Liver (tissue), 9 donors: ENCODE data around the gene LAMC3. TPM values are rescaled to one million over a fixed set of nuclear protein-coding genes. Genes with fewer than 3 reads are reported as not detected.

ENCODE experiments used
- DNase-seq: peaks from one replicate; pipeline ENCODE4 v3.0.0-alpha.2; 2017; ENCODE audit warnings: low spot score
- H3K27ac ChIP-seq, 2 donors: one replicate each; pipeline ENCODE4 v1.7.0; 2013; ENCODE audit warnings: inconsistent platforms in 2 of 2, low read length in 2 of 2, control low read depth in 1 of 2, low read depth in 1 of 2, mild to moderate bottlenecking in 1 of 2
- H3K27me3 ChIP-seq, 4 donors: one replicate each; pipeline versions ENCODE4 v1.6.1 to v1.7.0; 2013; ENCODE audit warnings: low read length in 3 of 4, inconsistent platforms in 1 of 4, mild to moderate bottlenecking in 1 of 4, moderate library complexity in 1 of 4; ENCODE audit not compliant: control insufficient read depth in 4 of 4, insufficient read depth in 4 of 4
- H3K36me3 ChIP-seq, 4 donors: one replicate each; pipeline versions ENCODE4 v1.6.1 to v1.7.0; 2013; ENCODE audit warnings: low read length in 3 of 4, mild to moderate bottlenecking in 3 of 4, low read depth in 1 of 4, moderate library complexity in 1 of 4; ENCODE audit not compliant: control insufficient read depth in 4 of 4, insufficient read depth in 3 of 4
- H3K4me1 ChIP-seq, 4 donors: one replicate each; pipeline versions ENCODE4 v1.6.1 to v1.7.0; 2013; ENCODE audit warnings: low read length in 3 of 4, mild to moderate bottlenecking in 3 of 4, moderate library complexity in 1 of 4; ENCODE audit not compliant: control insufficient read depth in 4 of 4, insufficient read depth in 4 of 4
- H3K4me3 ChIP-seq, 3 donors: one replicate each; pipeline versions ENCODE4 v1.6.1 to v1.7.0; 2013; ENCODE audit warnings: low read length in 3 of 3, control low read depth in 1 of 3, low read depth in 1 of 3, mild to moderate bottlenecking in 1 of 3
- H3K9ac ChIP-seq, 2 donors: one replicate each; pipeline ENCODE4 v1.7.0; 2013; ENCODE audit warnings: low read length in 2 of 2, mild to moderate bottlenecking in 2 of 2, moderate library complexity in 2 of 2, control low read depth in 1 of 2, low read depth in 1 of 2
- H3K9me3 ChIP-seq, 4 donors: one replicate each; pipeline versions ENCODE4 v1.6.1 to v1.7.0; 2013; ENCODE audit warnings: low read length in 3 of 4; ENCODE audit not compliant: control insufficient read depth in 4 of 4
- EGR1 ChIP-seq, 2 donors: IDR thresholded peaks; 2 replicates each; pipeline ENCODE4 v1.6.1; 2016 to 2018; ENCODE audit warnings: antibody characterized with exemption in 2 of 2, low read depth in 2 of 2
- FOXA1 ChIP-seq: IDR thresholded peaks from 2 replicates; pipeline ENCODE4 v1.6.1; 2016; ENCODE audit warnings: antibody characterized with exemption
- FOXA2 ChIP-seq: IDR thresholded peaks from 2 replicates; pipeline ENCODE4 v1.6.1; 2016; ENCODE audit warnings: antibody characterized with exemption
- GABPA ChIP-seq, 2 donors: IDR thresholded peaks in 1 of 2; conservative IDR thresholded peaks in 1 of 2; 2 replicates each; pipeline ENCODE4 v1.6.1; 2016; ENCODE audit warnings: antibody characterized with exemption in 2 of 2, mild to moderate bottlenecking in 1 of 2, moderate library complexity in 1 of 2
- HNF4A ChIP-seq, 2 donors: conservative IDR thresholded peaks; 2 replicates each; pipeline ENCODE4 v1.6.1; 2016; ENCODE audit warnings: antibody characterized with exemption in 2 of 2, mild to moderate bottlenecking in 2 of 2
- HNF4G ChIP-seq: IDR thresholded peaks from 2 replicates; pipeline ENCODE4 v1.6.1; 2016; ENCODE audit warnings: antibody characterized with exemption
- JUND ChIP-seq, 2 donors: IDR thresholded peaks; 2 replicates each; pipeline ENCODE4 v1.6.1; 2016; ENCODE audit warnings: antibody characterized with exemption in 2 of 2
- NR2F2 ChIP-seq: IDR thresholded peaks from 2 replicates; pipeline ENCODE4 v1.6.1; 2016; ENCODE audit warnings: antibody characterized with exemption
- RAD21 ChIP-seq, 2 donors: IDR thresholded peaks; 2 replicates each; pipeline ENCODE4 v1.6.1; 2016; ENCODE audit warnings: antibody characterized with exemption in 2 of 2, mild to moderate bottlenecking in 2 of 2
- SP1 ChIP-seq: IDR thresholded peaks from 2 replicates; pipeline ENCODE4 v1.6.1; 2018; ENCODE audit warnings: antibody characterized with exemption, mild to moderate bottlenecking
- TAF1 ChIP-seq: conservative IDR thresholded peaks from 2 replicates; pipeline ENCODE4 v1.6.1; 2016; ENCODE audit warnings: antibody characterized with exemption, mild to moderate bottlenecking
- YY1 ChIP-seq: IDR thresholded peaks from 2 replicates; pipeline ENCODE4 v1.6.1; 2016; ENCODE audit warnings: antibody characterized with exemption, mild to moderate bottlenecking
- WGBS: extraction: QIAGEN DNeasy Blood & Tissue Kit; methylation state at CpG from one replicate; pipeline ENCODE4 v1.1.7; 2013; 5-methylcytosine and 5-hydroxymethylcytosine counted together
- polyA plus RNA-seq, 2 donors: library from polyadenylated mRNA; stranded (reverse) in 1 of 2; unstranded in 1 of 2; fragments of 200-250 nt in 1 of 2; fragments of >200 nt in 1 of 2; fragmentation: Nextera tagmentation in 1 of 2; extraction: Ambion mirVana in 1 of 2; gene quantifications; one replicate each; pipeline versions ENCODE4 v1.2.1 to v1.2.3, GENCODE V29; 2013 to 2015
- total RNA-seq, 2 donors: library from RNA; depleted of rRNA; stranded (reverse); fragments of >200 nt; gene quantifications; one replicate each; pipeline ENCODE4 v1.2.3, GENCODE V29; 2014
- TF ChIP-seq, protein P1 (sequence below): IDR thresholded peaks from 2 replicates; pipeline ENCODE4 v1.6.1; 2016; ENCODE audit warnings: antibody characterized with exemption
- TF ChIP-seq, protein P2 (sequence below): IDR thresholded peaks from 2 replicates; pipeline ENCODE4 v1.6.1; 2016; ENCODE audit warnings: antibody characterized with exemption
- TF ChIP-seq, protein P3 (sequence below): IDR thresholded peaks from 2 replicates; pipeline ENCODE4 v1.6.1; 2016; ENCODE audit warnings: antibody characterized with exemption, mild to moderate bottlenecking
- TF ChIP-seq, protein P4 (sequence below): fragments of 150-350 bp; IDR thresholded peaks from 2 replicates; pipeline ENCODE4 v1.5.1; 2017; ENCODE audit warnings: improper control_type of control experiment, low read depth, low read length; ENCODE audit not compliant: missing input control
- donor health status: healthy.
- donor health status: healthy.
- donor health status: healthy.
- donor health status: healthy.
- donor health status: healthy.

LAMC3 gene
- total and polyA plus RNA-seq, 4 donors = 1.4 to 5.9 (median 2.9) TPM

DNA sequence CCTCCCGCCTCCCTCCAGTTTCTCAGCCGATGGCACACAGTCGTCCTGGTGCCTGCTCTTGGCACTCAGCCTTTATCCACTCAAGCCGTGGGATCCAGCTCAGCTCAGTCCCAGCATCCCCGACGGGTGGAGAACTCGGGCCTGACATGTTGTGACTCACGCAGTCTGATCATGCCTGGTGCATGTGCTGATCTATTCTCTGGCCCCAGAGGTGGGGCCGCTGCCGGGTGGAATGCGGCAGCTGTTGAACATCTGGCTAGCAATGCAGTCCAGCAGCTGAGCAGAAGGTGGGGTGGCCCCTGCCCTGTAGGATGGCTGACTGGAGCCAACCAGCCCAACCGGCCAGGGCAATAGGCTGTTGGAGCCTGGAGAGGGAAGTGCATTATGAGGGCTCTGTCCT, 85.6 kb downstream of the LAMC3 start:
- WGBS = 72% methylated on average over 12 of the region's 12 CpGs
- no peak overlapping the region for H3K4me3 ChIP-seq
- no peak overlapping the region for H3K9ac ChIP-seq
- TF ChIP-seq NR2F2 = no peak
- no peak for TF ChIP-seq YY1
- no peak for TF ChIP-seq SP1
- no peak for TF ChIP-seq HNF4G
- TF ChIP-seq, protein P1, sequence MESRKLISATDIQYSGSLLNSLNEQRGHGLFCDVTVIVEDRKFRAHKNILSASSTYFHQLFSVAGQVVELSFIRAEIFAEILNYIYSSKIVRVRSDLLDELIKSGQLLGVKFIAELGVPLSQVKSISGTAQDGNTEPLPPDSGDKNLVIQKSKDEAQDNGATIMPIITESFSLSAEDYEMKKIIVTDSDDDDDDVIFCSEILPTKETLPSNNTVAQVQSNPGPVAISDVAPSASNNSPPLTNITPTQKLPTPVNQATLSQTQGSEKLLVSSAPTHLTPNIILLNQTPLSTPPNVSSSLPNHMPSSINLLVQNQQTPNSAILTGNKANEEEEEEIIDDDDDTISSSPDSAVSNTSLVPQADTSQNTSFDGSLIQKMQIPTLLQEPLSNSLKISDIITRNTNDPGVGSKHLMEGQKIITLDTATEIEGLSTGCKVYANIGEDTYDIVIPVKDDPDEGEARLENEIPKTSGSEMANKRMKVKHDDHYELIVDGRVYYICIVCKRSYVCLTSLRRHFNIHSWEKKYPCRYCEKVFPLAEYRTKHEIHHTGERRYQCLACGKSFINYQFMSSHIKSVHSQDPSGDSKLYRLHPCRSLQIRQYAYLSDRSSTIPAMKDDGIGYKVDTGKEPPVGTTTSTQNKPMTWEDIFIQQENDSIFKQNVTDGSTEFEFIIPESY = no peak
- no peak for TF ChIP-seq TAF1
- TF ChIP-seq, protein P2, sequence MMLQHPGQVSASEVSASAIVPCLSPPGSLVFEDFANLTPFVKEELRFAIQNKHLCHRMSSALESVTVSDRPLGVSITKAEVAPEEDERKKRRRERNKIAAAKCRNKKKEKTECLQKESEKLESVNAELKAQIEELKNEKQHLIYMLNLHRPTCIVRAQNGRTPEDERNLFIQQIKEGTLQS = no peak
- TF ChIP-seq HNF4A (conservative IDR thresholded peaks at IDR 0.05) = no peak
- no peak for TF ChIP-seq GABPA (IDR thresholded peaks at IDR 0.05 in 1 of 2, conservative IDR thresholded peaks at IDR 0.05 in 1 of 2)
- TF ChIP-seq RAD21 (IDR thresholded peaks at IDR 0.05) = no peak
- TF ChIP-seq, protein P3, sequence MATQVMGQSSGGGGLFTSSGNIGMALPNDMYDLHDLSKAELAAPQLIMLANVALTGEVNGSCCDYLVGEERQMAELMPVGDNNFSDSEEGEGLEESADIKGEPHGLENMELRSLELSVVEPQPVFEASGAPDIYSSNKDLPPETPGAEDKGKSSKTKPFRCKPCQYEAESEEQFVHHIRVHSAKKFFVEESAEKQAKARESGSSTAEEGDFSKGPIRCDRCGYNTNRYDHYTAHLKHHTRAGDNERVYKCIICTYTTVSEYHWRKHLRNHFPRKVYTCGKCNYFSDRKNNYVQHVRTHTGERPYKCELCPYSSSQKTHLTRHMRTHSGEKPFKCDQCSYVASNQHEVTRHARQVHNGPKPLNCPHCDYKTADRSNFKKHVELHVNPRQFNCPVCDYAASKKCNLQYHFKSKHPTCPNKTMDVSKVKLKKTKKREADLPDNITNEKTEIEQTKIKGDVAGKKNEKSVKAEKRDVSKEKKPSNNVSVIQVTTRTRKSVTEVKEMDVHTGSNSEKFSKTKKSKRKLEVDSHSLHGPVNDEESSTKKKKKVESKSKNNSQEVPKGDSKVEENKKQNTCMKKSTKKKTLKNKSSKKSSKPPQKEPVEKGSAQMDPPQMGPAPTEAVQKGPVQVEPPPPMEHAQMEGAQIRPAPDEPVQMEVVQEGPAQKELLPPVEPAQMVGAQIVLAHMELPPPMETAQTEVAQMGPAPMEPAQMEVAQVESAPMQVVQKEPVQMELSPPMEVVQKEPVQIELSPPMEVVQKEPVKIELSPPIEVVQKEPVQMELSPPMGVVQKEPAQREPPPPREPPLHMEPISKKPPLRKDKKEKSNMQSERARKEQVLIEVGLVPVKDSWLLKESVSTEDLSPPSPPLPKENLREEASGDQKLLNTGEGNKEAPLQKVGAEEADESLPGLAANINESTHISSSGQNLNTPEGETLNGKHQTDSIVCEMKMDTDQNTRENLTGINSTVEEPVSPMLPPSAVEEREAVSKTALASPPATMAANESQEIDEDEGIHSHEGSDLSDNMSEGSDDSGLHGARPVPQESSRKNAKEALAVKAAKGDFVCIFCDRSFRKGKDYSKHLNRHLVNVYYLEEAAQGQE = no peak
- TF ChIP-seq, protein P4, sequence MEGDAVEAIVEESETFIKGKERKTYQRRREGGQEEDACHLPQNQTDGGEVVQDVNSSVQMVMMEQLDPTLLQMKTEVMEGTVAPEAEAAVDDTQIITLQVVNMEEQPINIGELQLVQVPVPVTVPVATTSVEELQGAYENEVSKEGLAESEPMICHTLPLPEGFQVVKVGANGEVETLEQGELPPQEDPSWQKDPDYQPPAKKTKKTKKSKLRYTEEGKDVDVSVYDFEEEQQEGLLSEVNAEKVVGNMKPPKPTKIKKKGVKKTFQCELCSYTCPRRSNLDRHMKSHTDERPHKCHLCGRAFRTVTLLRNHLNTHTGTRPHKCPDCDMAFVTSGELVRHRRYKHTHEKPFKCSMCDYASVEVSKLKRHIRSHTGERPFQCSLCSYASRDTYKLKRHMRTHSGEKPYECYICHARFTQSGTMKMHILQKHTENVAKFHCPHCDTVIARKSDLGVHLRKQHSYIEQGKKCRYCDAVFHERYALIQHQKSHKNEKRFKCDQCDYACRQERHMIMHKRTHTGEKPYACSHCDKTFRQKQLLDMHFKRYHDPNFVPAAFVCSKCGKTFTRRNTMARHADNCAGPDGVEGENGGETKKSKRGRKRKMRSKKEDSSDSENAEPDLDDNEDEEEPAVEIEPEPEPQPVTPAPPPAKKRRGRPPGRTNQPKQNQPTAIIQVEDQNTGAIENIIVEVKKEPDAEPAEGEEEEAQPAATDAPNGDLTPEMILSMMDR = no peak
- TF ChIP-seq EGR1 (IDR thresholded peaks at IDR 0.05; ENCODE audit: low read depth in 2 of 2) = no peak
- TF ChIP-seq FOXA1 = no peak
- TF ChIP-seq JUND (IDR thresholded peaks at IDR 0.05) = no peak
- no peak for TF ChIP-seq FOXA2
- H3K27ac ChIP-seq = no peak overlapping the region
- peaks cover 4 to 10% (median 6%) of the 10 kb centered on the region in 4 donors for H3K4me1 ChIP-seq
- H3K36me3 ChIP-seq = no peaks in the 10 kb centered on the region
- no peak for DNase-seq
- no peaks in the 10 kb centered on the region for H3K9me3 ChIP-seq
- H3K27me3 ChIP-seq = peaks cover 0 to 6% (median 3%) of the 10 kb centered on the region in 4 donors

DNA sequence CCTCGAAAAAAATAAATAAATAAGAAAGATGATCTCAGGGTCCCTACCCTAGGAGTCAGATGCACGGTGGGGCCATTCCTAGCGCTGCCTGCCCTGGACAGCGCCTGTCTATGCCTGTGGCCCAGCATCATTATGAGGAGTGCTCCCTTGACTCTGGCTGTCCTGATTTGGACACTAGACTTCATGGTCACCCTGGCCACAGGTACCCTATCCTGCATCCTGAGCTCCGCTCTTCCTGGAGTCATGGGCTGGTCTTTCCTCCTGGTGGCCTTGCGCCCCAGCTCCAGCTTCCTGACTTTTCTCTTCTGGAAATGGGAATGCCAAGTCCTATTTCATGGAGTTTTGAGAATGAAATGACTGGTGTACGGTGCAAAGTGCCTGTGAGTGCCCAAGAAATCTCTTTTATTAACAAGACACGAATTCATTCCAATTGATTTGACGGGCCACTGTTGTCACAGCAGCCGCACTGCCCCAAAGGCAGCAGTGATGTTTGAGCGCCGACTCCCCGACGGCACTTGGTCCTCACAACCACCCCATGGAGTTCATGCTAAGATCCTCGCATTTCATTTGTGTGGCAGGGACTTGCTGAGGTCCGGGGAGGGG, 86.8 kb downstream of the LAMC3 start:
- no peak overlapping the region for H3K9ac ChIP-seq
- H3K4me3 ChIP-seq = peak overlapping the region in 1 of 3 donors; percentile 45
- peaks cover 0 to 6% (median 3%) of the 10 kb centered on the region in 4 donors for H3K27me3 ChIP-seq
- H3K36me3 ChIP-seq = no peaks in the 10 kb centered on the region
- 36% methylated on average over 16 of the region's 16 CpGs for WGBS
- peaks cover 4 to 10% (median 6%) of the 10 kb centered on the region in 4 donors for H3K4me1 ChIP-seq
- H3K27ac ChIP-seq = no peak overlapping the region
- H3K9me3 ChIP-seq = no peaks in the 10 kb centered on the region
- no peak for DNase-seq
- TF ChIP-seq, protein P4 = no peak
- no peak for TF ChIP-seq HNF4G
- no peak for TF ChIP-seq HNF4A (conservative IDR thresholded peaks at IDR 0.05)
- TF ChIP-seq, protein P3 = no peak
